HG03575 (cell line): ENCODE data around the gene MYZAP.

Experiments used
- ATAC-seq: cut with Tn5 transposase; IDR thresholded peaks from one replicate; pipeline ENCODE4 v1.9.1; 2021; ENCODE audit not compliant: unreplicated experiment, insufficient number of reproducible peaks, low FRiP score; ENCODE audit errors: extremely low read depth

MYZAP gene

DNA sequence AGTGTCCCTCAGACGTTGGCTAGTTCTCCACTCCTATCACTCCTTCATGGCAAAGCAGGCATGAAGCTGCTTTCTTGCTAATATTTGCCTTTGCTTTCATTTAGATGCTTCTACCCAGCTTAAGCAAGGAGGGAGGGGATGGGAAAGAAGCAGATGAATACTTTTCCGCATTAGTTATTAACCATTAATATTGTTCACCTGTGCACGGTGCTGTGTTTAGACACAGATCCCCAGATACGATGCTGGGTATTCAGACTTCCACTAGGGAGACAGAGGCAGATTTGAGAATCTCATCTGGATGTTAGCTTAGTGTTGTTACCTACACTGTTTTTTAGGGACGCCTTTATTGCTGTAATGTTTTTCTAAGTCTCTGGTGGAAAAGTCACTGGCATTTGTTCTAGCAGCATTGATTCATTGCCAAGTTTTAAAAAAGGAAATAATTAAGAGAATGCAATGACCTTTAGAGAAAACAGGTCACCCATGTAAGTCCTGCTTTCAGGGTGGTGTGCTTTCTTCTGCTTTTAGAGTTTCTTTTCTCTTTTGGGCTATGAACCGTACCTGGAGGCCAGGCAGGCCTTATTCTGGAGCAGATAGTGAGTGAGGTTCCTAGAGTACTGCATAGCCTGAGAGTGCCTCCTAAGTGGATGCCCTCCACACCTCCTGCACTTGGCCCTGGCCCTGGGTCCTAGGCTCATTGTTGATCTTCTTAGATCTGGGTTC is 55.5 kb downstream of the MYZAP start:
- ATAC-seq = no peak

DNA sequence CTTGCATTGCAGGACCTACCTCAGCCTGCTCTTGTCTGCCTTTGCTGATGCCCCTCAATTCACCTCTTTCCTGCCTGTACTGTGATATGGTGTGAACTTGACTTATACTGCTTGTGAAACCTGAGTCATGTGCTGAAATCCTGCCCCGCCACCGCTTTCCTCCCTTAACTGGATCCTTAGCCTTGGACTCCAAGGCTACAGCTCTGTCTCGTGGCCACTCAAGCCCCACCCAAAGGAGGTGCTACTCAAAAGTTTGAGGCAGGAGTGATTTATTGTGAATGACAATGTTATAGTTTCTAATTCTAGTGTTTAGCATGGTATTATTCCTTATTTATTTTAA is 56.1 kb downstream of the MYZAP start:
- no peak for ATAC-seq

DNA sequence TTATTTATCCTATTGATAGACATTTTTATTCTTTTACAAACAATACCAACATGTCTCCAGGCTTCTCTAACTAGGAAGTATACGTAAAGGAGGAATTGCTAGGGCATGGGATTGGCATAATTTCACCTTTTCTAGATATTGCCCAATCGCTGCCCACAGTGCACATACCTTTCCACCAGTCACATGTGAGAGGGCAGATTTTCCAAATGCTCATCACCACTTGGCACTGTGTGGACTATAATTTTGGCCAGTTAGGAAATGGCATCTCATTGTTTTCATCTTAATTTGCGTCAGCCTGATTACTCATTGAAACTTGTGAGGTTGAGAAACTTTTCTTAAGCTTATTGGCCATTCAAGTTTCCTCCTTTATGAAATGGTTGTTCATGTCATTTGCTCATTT is 57.4 kb downstream of the MYZAP start:
- ATAC-seq = no peak

DNA sequence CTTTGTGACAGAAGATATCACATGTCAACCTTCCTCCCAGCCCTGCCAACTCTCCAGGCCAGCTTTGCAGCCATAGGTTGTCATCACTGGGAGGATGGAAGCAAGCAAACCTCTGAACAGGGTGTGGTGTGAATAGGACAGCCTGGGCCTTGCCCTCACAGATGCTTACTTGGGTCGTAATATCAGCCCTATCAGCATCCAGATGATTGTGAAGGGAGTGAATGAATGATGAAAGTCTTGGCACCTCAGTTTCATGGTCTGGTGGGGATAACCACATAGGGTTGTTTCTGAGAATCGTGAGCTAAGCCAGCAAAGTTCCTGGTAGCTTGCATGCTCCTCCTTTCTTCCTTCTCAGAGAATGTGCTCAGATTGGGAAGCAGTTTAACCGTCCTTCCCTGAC is 59.7 kb downstream of the MYZAP start:
- ATAC-seq = no peak

DNA sequence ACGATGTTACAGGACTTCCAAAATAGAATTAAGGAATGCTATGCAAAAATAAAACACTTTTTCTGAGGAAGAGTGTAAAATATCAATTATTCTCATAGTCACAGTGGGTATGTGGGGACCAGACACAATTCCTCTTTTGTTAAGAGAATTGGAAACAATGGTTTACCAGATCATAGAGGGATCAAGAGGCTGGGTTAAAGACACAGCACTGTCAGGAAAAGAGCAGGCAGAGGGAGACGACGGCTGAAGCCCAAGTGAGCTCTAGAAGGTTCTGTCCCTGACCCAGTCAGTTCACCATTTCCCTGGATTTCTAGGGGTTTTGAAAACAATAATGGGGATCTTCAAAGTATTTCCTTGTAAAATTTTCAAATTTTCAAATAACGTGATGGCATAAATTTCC is 60.8 kb downstream of the MYZAP start:
- no peak for ATAC-seq

DNA sequence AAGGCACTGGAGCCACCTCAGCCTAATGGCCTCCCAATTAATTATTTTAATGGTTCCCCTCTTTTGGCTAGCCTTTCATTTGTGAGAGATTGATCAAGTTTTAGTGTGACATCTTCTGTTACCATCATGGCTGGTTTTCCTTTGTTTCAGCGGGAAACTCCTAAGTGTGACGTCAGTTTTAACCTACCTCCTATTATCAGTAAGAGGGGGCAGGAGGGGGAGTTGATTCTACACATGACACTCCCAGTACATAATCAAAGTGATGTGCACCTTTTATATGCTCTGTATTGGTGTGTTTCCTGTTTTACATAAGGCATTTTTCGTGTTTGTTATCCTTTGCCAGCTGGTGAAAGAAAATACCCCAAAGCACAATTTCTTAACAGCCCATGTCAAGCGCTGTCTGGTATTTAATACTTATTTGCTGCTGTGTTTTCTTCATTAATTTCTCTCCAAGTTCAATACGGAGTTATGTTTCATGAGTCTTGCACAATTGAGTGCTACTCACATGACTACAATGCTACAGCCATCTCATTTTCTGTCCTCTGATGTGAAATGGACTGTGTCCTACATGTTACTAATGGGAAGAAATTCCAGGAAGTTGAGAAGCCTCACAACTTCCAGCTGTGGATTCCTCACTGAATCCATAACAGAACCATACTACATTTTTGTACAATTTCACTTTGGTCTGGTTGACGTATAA is 62.6 kb downstream of the MYZAP start:
- no peak for ATAC-seq

DNA sequence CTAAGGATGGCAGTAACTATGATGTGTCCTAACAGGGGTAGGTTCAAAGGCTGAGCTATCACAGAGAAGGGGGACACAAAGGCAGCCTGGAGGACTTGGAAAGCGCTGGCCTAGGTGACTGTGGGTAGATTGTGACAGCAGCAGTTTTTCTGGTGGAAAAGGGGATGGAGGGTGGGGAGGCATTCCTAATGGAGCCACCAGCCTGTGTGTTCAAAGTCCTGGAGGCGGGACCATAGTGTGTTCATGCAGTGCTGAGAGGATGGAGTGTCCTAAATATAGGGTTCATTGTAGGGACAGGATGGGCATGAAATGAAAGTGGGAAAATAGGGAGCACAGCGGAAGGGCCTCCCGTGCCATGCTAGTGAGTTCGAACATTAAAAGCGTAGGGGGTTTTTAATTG is 63.3 kb downstream of the MYZAP start:
- no peak for ATAC-seq

DNA sequence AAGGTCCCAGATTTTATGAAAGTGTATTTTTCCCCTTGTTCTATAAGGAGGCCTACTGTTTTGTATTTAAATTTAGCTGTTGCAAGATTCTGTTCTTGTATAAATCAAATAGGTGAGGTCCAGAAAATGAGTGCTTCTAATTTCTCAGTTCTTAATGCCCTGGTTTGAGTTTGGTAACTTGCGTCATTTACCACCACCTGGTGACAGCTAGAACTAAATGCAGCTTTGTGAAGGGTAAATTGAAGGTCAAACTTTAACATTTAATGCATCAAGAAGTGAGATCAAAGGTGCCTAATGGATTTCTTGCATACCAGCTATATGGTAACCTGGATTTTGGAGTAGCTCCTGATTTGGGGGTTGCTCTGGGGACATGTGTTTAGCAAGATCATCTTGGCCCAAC is 64.1 kb downstream of the MYZAP start:
- ATAC-seq = no peak

DNA sequence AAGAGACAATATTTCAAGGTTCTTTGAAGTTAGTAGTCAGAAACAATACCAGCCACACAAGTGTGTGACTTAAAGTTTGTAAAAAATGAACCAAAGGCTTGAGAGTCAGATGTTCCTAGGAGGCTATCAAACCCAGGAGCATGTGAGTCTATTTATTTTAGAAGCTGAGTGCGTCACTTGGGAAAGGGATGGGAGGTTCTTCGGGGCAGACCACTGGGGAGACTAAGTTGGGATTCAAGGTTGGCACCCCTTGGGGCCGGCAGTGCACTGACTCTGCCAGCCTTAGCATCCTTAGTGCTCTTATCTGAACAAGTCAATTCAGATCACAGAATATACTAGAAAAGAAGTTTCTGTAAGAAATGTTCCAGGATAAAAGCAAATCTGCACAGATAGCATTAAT is 64.7 kb downstream of the MYZAP start:
- ATAC-seq = no peak

DNA sequence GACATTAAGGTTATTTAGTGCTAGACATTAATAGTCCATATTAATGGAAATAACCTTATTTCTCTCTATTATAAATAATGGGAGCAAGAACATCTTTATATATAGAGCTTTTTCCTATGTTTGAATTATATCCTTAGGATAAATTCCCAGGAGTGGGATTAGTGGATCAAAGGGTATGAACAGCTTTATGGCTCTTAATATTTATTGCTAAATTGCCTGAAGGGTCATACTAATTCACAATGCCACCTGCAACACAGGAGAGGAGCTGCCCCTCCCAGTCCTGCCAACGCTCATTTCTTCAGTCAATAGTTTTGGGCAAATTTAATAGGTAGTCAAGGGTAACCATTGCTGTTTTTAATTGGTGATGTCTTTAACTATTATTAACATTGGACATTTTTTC is 65.9 kb downstream of the MYZAP start:
- no peak for ATAC-seq

DNA sequence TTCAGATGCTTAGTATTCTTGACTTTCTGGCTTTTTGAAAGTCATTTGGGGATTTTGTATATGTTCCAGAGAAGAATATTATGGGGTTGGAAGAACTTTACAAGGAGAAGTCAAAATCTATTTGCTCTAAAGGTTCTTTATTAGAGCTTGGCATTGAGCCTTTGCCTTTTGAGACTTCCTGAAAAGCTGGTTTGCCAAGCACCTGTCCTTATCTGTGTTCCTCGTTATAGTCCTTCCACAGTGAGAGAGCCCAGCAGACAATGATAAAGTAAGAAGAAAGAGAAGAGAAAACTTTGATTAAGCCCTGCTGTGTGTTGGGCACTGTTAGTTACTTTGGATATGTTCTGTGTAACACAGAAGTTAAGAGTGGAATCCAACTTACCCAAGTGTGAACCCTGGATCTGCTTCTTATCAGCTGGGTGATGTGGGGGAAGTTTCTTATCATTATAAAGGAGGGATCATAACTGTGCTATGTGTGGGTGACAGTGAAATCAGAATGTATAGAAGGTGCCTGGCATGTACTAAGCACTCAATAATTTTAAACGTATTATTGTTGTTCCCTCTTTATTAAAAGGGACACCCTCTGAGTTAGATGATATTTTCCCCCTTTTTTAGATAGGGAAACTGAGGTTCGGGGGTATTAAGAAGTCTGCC is 70.5 kb downstream of the MYZAP start:
- ATAC-seq = no peak

DNA sequence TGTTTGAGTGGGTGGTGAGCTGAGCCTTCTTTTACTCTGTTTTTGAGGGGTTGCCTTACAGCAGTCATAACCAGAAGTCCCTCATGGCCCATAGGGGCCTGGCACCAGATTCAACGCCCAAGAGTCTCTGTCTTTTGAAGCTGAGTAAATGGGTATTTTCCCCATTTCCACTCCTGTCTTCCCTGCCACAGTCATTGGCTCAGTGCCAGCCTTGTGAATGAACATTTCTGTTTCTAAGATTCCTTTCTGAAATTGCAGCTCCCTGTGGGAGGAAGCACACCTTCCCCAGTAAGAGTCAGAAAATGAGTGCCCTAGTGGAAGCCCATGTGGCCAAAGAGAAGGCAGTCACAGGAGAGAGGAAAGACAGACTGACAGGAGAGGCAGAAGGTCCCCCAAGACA is 71.1 kb downstream of the MYZAP start:
- no peak for ATAC-seq

DNA sequence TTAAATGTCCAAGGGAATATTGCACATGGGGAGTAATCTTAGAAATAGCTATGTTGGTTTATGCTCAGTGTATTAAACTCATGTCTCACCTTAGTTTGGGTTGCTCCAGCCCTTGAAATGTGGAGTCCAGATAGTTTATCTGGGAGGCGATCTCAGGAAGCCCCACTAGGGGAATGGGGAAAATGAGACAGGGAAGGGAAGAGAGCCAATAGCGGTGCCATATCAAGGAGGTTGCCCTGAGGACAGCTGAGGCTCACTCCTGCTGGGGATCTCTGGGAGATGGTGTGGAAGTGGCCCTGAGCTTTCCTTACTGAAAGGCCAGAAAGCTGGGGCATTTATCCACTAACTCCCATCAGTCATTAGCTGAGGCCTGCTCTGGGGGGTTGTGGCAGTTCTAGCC is 71.6 kb downstream of the MYZAP start:
- no peak for ATAC-seq

DNA sequence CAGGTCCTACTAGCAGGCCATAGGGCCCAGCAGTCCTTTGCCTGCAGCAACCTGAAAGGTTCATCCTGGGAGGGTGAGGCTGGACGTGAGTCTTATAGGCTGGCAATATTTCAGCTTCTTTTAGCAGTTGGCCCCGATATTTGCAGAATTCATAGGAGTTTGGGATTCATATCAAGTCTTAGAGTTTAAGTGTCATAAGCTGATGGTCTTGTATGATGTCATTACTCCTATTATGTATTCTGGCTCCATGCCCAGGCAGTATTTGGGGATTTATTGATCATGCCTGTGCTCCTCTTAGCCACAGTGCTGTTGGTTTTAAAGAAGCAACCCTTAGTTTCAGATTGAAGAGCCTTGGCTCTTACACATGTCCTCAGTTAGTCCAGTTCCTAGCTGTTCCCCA is 73.5 kb downstream of the MYZAP start:
- no peak for ATAC-seq

DNA sequence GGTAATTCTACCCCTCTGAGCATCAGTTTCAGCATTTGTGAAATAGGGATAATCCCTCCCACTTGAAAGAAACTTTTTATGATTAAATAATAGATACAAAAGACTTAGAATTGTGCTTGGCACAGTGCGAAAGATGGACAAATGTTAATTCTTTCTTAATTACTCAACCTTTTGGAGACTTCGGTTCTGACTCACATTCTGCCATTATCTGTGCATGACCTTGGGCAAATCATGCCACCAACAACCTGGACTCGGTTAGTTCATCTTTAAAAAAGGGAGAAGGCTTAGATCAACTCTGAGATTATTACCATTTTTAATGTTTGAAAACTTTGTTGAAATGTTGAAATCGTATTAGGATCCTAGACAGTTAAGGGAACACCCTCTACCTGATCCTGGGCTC is 74.2 kb downstream of the MYZAP start:
- ATAC-seq = no peak

DNA sequence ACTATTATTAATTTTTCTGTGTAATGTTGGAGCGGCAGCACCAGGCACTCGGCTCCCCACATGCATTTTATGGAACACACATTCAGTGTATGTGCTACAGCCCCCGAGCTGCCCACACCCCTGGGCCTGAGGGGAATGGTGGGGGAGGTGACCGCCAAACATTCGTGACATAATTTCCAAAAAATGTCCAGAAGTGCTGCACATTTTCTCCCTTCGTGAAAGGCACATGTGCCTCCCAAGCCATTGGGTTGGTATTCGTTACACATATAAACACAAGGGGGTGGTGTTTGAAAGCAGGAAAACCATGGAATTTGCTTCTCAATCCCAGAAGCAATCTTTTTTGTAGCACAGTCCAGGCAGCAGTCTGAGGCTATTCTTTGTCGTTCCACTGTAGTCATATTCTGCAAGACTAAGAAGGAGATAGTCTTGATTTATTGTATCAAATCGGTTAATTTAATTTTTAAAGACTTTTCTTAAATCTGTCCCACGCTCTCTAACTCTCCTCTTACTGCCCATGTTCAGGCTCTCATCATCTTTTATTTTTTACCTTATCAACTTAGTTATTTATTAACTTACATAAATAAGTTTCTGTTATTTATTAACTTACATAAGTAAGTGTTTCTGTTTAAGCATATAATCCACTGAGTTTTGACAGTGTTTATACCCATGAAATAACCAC is 75.6 kb downstream of the MYZAP start:
- ATAC-seq = no peak

DNA sequence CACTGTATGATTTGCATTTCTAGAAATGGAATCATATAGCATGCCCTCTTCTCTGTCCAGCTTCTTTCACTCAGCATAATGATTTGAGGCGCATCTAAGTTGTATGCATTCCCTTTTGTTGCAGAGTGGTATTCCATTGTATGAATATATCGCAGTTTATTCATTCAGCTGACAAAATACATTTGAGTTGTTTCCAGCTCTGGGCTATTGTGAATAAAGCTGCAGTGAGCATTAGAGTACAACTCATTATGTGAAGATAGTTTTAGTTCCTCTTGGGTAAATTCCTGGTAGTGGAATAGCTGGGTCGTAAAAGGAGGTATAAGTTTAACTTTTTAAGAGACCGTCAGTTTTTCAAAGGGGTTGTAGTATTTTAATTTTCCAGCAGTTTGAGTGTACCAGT is 76.3 kb downstream of the MYZAP start:
- ATAC-seq = no peak

DNA sequence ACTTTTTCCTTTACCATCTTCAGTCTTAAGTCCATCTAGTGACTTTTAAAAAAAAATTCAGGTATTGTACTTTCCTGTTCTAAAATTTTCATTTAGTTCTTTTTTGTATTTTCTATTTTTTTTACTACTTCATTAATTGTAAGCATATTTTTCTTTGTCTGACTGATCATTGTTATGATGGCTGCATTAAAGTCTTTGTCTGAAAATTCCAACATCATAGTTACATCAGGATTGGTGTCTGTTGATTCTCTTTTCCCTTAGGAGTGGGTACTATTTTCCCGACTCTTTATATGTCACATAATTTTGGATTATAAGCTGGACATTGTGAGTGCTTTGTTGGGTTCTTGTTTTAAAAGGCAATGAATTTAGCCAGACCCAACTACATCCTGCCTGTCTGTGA is 79.9 kb downstream of the MYZAP start:
- no peak for ATAC-seq

DNA sequence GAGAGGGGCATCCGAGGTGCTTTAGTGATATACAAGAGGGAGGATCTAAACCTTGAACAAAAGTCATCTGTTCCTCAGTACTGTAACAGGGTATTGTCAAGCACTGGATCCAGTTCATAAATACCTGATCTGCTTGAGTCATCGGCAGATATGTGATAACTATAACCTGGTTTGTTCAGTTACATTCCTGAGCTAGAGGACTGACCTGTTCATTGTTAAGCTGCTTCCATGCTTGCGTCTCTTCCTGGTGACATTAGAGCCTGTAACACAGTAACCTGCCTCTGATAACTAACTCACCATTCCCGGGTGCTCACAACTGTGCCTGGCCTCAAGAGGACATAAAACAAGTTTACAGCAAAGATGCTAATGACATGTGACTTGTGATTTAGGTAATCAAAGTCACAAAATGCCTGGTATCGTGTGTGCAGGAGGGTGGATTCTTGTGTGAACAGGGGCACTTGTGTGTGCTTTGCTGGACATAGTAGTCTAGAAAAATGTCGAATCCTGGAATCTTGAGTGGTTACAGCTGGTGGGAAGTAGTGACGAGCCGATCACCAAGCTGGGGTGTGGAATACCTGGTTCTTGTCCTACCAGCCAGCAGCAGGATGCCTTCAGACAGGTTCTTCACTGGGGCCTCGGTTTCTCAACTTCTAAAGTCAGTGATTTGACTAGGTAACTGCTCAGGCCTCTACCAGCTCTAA is 83.9 kb downstream of the MYZAP start:
- ATAC-seq = no peak
